ENCODE data around the gene UMODL1. TPM values are rescaled to one million over a fixed set of nuclear protein-coding genes. Genes with fewer than 3 reads are reported as not detected.

UMODL1 gene
- total RNA-seq, 1 experiment from 2014 or later: 0.18 TPM

DNA sequence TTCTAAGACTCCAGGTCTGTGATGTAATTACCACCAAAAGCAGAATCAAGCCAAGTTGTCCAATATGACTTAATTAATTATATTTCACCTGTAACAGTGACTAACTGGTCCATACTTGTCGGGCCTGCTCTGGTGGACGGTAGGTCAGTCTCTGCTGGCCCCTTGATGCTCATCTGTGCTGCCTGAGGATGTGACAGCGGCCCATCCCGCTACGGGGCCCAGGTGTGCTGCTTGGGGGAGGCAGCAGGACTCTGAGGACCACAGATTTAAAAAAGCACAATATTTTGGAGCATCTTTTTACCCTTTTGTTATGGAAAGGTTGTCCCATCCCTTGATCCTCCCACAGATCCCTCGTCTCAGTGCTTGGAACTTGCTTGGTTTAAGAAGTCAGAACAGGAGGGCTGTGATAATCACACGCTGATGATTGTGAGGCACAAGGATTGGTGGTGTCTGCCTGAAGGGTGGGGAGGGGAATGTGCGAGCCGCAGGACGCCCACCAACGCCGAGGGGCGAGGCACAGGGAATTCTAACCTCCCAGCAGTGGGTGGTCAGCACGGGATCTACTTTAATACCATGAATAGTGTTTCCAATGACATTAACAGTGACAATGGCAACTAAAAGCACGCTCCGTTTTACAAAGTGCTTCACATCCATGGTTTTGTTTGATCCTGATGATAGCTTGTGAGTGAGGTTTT is 27.8 kb upstream of the UMODL1 start:
- Histone ChIP-seq H3K36me3 (ENCODE audit: control insufficient read depth, insufficient read depth, low read length) (no peaks in the 10 kb centered on the region), H3K27me3 (ENCODE audit: control insufficient read depth, insufficient read depth, low read length) (no peaks in the 10 kb centered on the region), H3K9me3 (ENCODE audit: control insufficient read depth, insufficient read depth, low read depth, low read length) (no peaks in the 10 kb centered on the region), H3K4me1 (ENCODE audit: control insufficient read depth, insufficient read depth, low read length) (no peaks in the 10 kb centered on the region), H3K4me3 (ENCODE audit: low read depth in 2 of 2, low read length in 2 of 2) (no peak overlapping the region), H3K27ac (ENCODE audit: low read length) (no peak overlapping the region)
- DNase-seq (ENCODE audit: low read depth, low spot score): no peak
- intact Hi-C loops (cut with micrococcal nuclease; ENCODE audit: unreplicated experiment) (no loop called here), in situ Hi-C loops (cut with HindIII; ENCODE audit: low pct_unique_long_range_greater_than_20kb, low sequenced_read_pairs) (no loop called here)
- ChIA-PET POLR2A (no interaction called here), CTCF (no interaction called here)
- no peak for ATAC-seq
- BruUV-seq (replicated peaks): no TSS peak
- no peak for TF ChIP-seq POLR2AphosphoS5 (IDR thresholded peaks at IDR 0.05; ENCODE audit: low read depth, low read length)
- TF ChIP-seq TCF7L2 (IDR thresholded peaks at IDR 0.05; ENCODE audit: low read depth, low read length): no peak
- TF ChIP-seq, protein P1, sequence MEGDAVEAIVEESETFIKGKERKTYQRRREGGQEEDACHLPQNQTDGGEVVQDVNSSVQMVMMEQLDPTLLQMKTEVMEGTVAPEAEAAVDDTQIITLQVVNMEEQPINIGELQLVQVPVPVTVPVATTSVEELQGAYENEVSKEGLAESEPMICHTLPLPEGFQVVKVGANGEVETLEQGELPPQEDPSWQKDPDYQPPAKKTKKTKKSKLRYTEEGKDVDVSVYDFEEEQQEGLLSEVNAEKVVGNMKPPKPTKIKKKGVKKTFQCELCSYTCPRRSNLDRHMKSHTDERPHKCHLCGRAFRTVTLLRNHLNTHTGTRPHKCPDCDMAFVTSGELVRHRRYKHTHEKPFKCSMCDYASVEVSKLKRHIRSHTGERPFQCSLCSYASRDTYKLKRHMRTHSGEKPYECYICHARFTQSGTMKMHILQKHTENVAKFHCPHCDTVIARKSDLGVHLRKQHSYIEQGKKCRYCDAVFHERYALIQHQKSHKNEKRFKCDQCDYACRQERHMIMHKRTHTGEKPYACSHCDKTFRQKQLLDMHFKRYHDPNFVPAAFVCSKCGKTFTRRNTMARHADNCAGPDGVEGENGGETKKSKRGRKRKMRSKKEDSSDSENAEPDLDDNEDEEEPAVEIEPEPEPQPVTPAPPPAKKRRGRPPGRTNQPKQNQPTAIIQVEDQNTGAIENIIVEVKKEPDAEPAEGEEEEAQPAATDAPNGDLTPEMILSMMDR (IDR thresholded peaks at IDR 0.05): no peak
- TF ChIP-seq, protein P2, sequence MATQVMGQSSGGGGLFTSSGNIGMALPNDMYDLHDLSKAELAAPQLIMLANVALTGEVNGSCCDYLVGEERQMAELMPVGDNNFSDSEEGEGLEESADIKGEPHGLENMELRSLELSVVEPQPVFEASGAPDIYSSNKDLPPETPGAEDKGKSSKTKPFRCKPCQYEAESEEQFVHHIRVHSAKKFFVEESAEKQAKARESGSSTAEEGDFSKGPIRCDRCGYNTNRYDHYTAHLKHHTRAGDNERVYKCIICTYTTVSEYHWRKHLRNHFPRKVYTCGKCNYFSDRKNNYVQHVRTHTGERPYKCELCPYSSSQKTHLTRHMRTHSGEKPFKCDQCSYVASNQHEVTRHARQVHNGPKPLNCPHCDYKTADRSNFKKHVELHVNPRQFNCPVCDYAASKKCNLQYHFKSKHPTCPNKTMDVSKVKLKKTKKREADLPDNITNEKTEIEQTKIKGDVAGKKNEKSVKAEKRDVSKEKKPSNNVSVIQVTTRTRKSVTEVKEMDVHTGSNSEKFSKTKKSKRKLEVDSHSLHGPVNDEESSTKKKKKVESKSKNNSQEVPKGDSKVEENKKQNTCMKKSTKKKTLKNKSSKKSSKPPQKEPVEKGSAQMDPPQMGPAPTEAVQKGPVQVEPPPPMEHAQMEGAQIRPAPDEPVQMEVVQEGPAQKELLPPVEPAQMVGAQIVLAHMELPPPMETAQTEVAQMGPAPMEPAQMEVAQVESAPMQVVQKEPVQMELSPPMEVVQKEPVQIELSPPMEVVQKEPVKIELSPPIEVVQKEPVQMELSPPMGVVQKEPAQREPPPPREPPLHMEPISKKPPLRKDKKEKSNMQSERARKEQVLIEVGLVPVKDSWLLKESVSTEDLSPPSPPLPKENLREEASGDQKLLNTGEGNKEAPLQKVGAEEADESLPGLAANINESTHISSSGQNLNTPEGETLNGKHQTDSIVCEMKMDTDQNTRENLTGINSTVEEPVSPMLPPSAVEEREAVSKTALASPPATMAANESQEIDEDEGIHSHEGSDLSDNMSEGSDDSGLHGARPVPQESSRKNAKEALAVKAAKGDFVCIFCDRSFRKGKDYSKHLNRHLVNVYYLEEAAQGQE (IDR thresholded peaks at IDR 0.05; ENCODE audit: insufficient read depth in 1 of 2, low read depth in 2 of 2, low read length in 1 of 2): no peak
- TF ChIP-seq SIN3A (IDR thresholded peaks at IDR 0.05; ENCODE audit: borderline replicate concordance, insufficient read depth, low read depth, low read length): no peak

DNA sequence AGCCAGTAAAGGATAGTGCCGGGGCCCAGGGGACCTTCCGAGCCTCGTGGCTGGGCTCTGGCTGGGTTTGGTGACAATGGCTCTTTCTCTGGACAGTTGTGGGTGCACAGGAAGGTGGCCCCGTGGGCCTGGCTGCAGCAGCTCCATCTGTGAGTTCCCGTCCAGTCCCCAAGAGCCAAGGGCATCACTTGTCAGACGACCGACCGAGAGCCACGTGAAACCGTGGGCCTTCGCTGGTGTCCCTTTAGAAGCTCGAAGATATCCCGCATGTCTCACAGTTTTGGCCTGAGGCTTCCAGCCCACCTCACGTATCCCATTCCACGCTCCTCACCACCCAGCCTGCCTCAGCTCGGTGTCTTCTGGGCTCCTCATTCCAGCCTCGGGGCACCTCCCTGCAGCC is 27.2 kb upstream of the UMODL1 start:
- Histone ChIP-seq H3K4me3 (ENCODE audit: low read depth in 2 of 2, low read length in 2 of 2) (no peak overlapping the region), H3K4me1 (ENCODE audit: control insufficient read depth, insufficient read depth, low read length) (no peaks in the 10 kb centered on the region), H3K27ac (ENCODE audit: low read length) (no peak overlapping the region), H3K9me3 (ENCODE audit: control insufficient read depth, insufficient read depth, low read depth, low read length) (no peaks in the 10 kb centered on the region), H3K36me3 (ENCODE audit: control insufficient read depth, insufficient read depth, low read length) (no peaks in the 10 kb centered on the region), H3K27me3 (ENCODE audit: control insufficient read depth, insufficient read depth, low read length) (no peaks in the 10 kb centered on the region)
- TF ChIP-seq SIN3A (IDR thresholded peaks at IDR 0.05; ENCODE audit: borderline replicate concordance, insufficient read depth, low read depth, low read length) (no peak), TCF7L2 (IDR thresholded peaks at IDR 0.05; ENCODE audit: low read depth, low read length) (no peak), POLR2AphosphoS5 (IDR thresholded peaks at IDR 0.05; ENCODE audit: low read depth, low read length) (no peak)
- TF ChIP-seq, protein P2 (IDR thresholded peaks at IDR 0.05; ENCODE audit: insufficient read depth in 1 of 2, low read depth in 2 of 2, low read length in 1 of 2): no peak
- TF ChIP-seq, protein P1 (IDR thresholded peaks at IDR 0.05): no peak
- intact Hi-C loops (cut with micrococcal nuclease; ENCODE audit: unreplicated experiment): no loop called here
- ATAC-seq (no peak), DNase-seq (ENCODE audit: low read depth, low spot score) (no peak)
- ChIA-PET CTCF (no interaction called here), POLR2A (no interaction called here)
- in situ Hi-C loops (cut with HindIII; ENCODE audit: low pct_unique_long_range_greater_than_20kb, low sequenced_read_pairs): no loop called here
- BruUV-seq (replicated peaks): no TSS peak
